ENCODE data around the gene MACROD2.

MACROD2 gene

DNA sequence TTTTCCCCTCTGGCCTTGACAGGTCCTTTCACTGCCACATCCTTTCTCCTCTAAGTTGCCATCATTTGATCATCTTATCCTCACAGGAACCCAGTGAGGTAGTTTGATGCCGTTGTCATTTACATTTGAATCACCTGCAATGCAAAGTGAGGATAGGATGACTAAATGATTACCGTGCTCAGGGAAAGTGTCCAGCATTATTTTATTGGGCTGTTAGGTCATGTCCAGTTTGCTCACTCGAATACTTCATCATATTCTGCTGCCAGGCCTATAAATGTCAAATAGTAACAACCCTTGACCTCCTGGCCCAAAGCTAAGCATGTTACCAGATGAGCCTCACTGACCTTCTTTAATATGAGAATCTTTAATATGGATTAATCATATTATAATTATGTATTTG lies 1410.8 kb downstream of the MACROD2 start:
- no peak for DNase-seq (ENCODE audit: low read depth, low spot score)

DNA sequence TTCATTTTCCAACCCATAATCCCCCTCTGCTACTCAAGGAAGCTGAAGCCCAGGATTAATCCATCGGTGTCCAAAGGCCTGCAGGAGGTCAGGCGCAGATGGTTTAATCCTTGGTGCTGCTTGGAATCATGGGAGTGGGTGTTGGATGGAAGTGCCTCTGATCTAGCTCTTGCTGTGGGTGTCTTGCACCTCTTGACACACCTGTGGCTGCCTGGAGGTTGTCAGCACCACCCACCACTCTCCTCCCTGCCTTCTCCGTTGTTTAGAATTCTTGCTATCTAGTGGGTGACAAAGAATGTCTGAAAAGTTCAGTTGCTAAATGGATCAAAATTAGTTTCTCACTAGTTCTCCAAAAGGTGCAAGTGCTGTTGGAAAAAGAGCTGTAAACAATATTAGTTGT lies 1416.5 kb downstream of the MACROD2 start:
- DNase-seq (ENCODE audit: low read depth, low spot score): no peak

DNA sequence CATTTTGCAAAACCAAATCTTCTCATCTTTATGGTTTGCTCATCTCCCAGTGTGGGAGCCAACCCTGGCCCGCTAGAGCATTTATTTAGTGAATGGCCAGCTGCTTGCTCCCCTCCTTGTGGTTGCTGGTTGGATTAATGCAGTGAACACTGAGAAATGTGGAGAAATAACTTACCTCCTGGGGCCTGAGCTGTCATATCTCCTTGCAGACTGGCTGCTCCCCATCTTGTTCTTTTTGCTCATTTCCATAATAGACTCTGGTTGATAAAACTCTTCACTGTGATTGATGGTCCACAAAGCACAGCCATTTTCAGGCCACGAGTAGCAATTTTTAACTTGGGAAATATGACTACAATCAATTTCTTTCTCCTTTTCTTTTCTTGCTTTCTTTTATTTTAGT lies 1420.6 kb downstream of the MACROD2 start:
- no peak for DNase-seq (ENCODE audit: low read depth, low spot score)

DNA sequence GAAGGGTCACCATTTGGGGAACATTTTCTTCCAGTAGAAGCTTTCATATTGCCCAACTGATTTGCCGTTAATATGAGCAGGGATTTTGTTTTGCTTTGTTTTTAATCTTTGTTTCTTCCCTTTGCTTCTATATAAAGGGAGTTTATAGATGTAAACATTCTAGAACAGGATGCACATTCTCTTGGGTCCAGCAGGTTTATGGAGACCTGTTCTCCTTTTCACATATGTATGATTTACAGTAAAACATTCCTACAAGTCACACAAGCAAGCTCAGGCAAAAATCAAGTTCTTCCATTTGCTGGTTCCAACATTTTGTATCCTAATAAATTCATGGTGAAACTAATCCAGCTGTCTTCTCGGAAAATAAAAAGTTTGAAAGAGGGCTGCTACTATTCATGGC lies 1424.5 kb downstream of the MACROD2 start:
- DNase-seq (ENCODE audit: low read depth, low spot score): no peak

DNA sequence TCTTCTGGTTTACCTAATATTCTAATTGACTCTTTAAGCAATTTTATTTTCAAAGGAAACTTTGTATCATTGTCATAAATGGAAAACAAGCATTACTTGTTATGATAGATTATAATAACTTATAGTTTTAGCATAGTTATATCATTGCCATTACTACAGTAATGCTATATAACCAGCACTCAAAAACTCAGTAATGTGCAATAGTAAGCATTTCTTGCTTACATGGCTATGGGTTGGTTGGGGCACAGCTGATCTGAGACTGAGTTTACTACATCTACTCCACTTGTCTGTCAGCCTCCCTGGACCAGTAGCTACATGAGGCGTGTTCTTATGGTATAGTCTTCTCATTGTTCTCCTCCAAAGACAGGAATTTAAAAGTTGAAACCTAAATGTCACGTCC lies 1427.7 kb downstream of the MACROD2 start:
- DNase-seq (ENCODE audit: low read depth, low spot score): no peak

DNA sequence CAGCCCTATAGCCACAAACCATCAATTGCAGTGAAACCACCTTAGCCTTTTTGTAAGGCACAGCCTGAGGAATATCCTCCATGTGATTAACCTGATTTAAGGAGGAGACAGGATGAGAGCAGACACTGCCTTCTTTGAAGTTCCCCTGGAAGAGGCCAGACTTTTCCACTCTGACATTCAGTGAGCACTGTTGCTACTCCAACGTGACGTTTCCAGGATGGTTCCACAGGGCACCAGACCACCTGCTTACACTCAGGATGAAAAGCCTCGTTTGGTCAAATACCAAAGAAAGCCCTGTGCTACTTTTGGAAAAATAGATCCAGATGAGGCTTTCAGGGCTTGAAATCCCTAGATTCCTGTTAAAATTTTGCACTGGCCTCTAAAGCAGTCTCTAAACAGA lies 1444.2 kb downstream of the MACROD2 start:
- DNase-seq (ENCODE audit: low read depth, low spot score): no peak

DNA sequence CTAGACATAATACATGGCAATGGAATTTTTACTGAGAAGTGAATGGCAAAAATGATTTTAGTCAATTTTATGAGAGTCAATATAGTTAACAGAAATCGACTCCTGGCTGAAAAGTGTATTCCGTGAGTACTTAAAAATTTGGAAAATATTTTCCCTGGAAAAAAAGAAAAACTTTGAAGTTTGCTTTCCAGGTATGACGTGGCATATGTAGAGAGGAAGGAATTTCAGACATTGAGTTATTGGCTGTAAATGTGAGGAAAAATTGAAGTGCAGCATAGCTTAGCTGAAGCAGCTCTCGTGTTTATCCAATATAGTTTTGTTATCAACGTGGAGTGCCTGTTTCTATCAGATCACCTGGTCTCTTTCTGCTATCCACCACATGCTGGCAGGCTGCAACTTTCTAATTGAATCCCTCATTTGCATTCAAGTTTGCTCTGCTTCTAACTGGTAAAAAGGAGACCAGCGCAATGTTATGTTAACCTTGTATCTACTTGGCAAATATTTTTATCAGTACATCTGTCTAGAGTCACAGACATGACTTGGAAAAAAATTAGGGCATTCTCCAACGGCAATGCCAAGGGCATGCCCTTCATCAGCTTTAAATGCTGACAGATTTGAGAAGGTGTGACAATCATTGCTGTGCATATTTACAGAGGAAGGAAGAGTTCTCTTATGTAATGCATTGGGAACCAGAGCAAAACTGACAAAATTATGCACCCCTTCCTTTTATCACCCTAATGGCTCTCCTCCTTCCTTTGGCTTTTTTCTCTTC lies 1444.9 kb downstream of the MACROD2 start:
- DNase-seq (ENCODE audit: low read depth, low spot score): no peak

DNA sequence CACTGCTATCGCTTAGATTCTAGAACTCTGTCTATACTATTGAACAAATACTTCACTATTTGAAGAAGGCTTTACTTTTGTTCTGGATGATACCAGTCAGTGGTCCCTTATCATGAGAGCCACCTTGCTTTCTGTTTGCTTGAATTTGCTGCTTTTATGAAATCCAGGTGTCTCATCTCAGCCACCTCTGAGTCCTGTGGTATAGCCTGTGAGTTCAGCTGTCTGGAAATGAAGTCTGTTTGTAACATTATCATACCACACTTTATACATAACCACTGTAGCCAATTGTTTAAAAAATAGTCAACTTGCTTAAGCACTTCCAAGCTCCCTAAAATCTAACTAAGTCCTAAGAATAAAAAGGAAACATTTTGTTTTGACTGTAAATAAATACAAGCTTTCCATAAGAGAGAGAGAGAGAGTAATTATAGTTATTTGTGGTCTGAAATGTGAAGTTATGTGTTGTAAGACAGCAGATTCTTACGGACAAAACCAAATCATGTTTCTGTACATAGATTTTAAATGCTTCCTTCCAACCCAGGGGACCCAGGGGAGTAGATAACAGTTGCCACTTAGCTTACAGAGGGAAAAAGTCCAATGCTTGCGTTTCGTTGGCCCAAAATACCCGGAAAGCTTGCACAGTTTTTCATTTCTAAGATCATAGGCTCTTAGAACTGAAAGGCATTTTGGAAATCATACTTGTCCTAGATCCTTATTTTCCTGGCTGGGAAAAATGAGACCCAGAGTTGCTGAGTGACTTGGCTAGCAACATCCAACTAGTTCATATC lies 1449.9 kb downstream of the MACROD2 start:
- no peak for DNase-seq (ENCODE audit: low read depth, low spot score)

DNA sequence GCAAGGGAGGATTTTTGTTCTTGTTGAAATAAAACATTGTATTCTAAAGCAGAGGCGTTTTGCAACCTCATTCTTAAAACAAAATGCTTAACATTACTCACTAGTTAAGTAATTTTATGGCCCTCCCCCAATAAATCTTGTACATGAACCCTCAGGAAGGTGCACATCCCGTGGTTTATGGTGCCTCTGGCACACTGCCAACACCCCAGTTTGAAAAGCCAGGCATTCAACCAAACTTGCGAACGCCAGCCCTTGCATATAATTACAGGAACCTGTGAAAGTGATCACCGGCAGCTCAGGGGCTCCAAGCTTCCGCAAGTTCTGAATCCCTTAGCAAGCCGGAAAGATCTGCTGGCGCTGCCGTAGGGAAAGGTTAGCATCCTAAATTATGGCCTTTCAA lies 1451.1 kb downstream of the MACROD2 start:
- no peak for DNase-seq (ENCODE audit: low read depth, low spot score)

DNA sequence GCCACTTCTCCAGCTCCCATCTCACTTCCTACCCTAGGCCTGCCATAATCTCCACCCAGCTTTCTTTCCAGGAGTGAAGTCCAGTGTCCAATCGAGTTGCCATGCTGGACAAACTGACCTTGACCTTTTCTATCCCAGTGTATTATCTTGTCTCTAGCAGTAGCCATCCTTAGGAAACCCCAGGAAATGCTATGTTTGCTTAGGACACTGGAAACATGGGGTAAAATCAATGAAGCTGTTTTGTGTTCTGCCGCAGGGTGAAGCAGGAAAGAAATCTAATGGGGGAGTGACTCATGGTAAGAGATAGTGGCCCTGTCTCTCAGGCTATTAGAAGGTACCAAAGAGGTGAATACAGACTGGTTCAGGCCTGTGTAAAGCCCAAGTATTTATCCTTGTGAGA lies 1452.2 kb downstream of the MACROD2 start:
- no peak for DNase-seq (ENCODE audit: low read depth, low spot score)

DNA sequence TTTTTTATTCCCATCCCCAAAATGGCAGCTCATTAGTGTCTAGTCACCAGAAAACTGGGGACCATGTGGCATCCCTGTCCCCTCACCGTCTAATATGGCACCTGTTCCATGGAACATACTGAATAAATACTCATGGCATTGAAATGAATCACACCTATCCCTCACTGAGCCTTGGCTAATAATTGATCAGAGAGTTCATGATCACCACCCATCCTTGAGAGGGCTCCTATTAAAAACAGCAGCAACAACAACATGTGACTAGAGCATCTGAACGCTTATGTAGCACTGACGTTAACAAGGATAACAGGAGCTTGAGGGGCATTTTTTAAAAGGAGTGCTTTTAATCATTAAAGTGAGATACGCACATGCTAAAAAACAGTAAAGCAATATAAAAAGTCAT lies 1453.7 kb downstream of the MACROD2 start:
- no peak for DNase-seq (ENCODE audit: low read depth, low spot score)

DNA sequence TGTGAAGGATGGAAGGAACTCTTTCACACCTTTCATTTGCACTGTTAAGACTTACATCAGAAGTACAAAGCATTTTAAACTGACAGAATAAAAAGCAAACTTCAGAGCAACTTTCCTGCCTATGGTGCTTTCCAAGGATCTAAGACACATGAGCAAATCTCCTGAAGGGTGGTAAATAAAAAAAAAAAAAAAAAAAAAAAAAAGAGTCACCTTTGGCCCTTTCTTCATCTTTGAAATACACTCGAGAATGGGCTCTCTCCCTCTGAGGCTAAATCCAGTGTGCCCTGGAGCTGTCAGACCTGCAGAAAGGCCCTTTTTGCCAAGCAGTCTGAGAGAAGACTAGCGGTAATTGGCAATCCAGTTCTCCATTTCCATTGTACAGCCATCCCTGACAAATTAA lies 1455.9 kb downstream of the MACROD2 start:
- DNase-seq (ENCODE audit: low read depth, low spot score): no peak

DNA sequence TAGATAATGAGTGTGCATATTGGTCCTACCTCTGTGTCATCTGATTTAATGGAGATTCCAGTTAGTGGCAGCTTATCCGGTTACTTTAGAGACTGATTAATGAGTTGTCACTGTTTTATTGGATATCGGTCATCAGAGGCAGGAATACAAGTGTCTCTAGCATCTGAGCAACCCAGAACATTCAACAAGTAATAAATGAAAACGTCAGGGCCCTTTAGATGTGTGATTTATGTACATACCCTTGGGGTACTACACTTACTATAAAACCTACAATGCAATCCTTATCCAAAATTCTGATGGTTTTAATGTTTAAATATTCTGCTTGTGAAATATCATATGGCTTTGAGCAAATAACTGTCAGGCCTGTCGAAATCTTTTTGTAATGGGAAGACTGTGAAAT lies 1460.0 kb downstream of the MACROD2 start:
- DNase-seq (ENCODE audit: low read depth, low spot score): no peak

DNA sequence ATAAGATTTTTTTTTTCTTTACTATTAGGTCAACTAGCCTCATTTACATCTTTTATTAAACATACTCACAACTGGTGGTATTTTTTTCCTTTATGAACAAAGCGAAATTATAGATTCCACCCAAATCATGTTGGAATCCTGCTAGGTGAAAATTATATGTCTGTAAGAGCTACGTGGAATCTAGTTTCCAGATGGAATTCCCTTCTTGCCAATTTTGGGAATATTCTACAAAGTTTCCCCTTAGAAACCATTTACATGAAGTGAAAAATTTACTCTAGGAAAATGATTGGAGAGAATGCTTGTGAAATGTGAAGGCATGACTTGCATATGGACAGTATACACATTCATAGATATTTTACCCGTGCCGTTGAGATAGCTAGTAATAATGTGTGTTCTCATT lies 1466.6 kb downstream of the MACROD2 start:
- no peak for DNase-seq (ENCODE audit: low read depth, low spot score)

DNA sequence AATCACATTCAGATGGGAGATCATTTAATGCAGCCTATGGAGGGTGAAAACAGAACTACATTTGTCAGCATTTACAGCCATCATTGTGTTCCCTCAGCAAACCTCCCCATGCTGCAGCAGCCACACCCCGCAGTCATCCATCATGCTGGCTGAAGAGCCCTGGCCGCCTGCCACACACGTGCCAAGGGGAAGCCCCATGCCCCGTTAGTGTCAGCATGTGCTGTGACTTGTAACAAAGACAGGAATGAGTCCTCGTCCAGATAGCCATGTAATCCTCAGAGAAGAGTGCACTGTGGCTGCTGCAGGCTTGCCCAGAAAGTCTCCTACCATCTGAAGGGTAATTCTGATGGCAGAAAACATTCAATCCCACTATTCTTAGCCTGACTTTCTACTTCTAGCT lies 1480.2 kb downstream of the MACROD2 start:
- DNase-seq (ENCODE audit: low read depth, low spot score): no peak

DNA sequence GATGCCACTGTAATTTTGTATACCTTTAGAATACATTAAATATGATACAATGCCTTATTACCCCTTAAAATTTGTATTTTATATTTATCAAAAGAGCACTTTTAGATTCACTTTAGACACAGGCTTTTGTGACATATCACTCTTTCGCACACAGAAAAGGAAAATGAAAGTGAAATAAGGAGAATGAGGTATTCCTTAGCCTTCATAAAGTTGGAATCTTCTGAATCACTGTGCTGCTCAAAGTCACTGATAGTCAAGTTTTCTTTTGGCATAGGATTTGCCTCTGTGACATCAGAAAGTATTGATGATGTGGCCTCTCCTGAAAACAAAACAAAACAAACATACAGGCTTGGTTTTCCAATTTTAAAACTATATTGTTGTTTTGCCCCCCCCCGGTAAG lies 1480.9 kb downstream of the MACROD2 start:
- no peak for DNase-seq (ENCODE audit: low read depth, low spot score)

DNA sequence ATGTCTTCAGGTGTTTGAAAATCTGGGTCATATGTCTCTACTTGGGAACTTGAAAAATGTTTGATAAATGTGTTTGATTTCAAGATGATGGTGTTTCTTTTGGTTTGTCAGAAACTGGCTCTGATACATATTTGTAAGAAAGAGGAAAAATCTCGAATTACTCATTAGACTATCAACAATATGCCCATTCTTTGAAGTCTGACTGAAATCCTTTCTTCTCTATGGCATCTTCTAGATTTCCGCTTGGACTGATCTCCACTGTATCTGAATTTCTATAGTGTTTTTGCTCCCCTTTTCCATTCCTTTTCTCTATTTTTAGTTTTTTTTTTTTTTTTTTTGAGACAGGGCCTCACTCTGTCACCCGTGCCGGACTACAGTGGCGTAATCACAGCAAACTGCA lies 1481.5 kb downstream of the MACROD2 start:
- DNase-seq (ENCODE audit: low read depth, low spot score): no peak

DNA sequence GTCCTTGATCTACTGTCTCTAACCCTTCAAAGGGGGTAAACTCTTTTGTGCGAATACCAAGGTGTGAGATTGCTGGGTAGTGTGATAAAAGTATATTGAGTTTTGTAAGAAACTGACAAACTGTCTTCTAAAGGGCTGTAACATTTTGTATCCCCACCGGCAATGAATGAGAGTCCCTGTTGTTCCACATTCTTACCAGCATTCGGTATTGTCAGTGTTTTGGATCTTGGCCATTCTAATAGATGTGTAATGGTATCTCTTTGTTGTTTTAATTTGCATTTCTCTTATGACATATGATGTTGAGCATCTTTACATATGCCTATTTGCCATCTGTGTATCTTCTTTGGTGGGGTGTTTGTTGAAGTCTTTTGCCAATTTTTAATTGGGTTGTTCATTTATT lies 1487.2 kb downstream of the MACROD2 start:
- DNase-seq (ENCODE audit: low read depth, low spot score): no peak

DNA sequence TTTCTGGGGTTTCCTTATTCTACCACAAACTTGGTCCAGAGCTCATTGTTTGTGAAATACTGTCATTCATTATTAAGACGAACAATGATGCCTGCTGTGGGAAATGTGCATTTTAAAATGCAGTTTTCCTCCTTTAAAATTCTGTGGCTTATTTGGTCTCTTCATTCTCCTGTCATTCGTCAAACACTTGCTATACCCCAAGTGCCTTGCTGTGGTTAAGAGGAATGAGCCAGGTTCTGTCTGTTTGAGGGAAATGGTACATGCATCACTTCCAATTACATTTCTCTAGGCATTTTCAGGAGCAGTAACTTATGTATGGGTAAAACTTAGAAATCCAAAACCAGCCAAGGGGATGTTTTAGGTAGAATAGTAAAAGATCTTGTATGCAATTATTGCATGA lies 1490.2 kb downstream of the MACROD2 start:
- DNase-seq (ENCODE audit: low read depth, low spot score): no peak

DNA sequence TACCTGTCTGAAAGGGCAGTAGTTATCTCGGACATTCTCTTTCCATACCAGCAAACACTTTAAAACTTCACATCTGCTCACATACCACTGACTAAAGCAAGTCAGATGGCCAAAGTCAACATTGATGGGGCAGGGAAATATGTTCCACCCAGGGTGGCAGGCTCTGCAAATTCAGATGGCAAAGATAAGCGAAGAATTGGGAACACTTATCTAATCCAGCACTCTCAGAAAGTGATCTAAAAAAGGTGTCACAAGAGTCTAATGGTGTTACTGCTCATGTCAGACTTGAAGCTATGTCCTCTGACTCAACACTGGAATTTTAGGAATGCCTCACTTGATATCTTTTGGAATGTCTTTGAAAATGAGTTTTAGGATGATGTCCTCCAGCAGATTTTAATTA lies 1491.7 kb downstream of the MACROD2 start:
- no peak for DNase-seq (ENCODE audit: low read depth, low spot score)

DNA sequence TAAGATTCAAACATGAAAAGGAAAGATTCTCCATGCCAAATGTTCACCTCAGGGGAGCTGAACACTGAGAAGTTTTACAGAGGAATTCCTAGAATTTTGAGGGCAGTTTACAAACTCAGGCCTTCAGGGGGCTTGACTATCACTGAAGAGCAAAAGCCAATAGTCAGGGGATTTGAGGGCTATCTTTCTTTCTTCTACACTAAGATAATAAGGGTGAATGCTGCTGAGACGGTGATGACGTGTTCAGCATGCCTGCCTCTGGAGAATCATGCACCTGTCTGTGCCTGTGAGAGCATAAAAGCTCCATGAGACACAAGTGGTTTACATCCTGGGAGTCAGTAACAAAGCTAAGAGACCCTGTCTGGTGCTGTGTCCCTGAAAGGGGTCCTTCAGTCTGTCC lies 1492.4 kb downstream of the MACROD2 start:
- DNase-seq (ENCODE audit: low read depth, low spot score): no peak

DNA sequence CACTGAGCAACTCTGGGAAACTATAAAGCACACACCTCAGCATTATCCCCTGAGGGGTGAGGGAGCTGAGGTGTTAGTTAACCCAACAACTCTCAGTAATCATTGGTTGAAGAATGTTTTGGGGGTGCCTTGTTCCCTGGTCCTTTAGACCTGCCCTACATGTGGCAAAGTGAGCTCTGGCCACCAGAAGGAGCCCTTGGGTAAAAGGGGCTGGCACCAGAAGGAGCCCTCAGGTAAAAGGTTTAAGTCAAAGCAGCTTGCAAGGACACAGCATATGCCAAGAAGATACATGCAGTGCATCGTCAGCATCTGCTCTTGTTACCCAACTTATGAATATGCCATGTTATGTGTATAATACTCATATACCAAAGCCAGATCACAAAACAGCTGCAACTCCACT lies 1496.3 kb downstream of the MACROD2 start:
- DNase-seq (ENCODE audit: low read depth, low spot score): peak; percentile 3

DNA sequence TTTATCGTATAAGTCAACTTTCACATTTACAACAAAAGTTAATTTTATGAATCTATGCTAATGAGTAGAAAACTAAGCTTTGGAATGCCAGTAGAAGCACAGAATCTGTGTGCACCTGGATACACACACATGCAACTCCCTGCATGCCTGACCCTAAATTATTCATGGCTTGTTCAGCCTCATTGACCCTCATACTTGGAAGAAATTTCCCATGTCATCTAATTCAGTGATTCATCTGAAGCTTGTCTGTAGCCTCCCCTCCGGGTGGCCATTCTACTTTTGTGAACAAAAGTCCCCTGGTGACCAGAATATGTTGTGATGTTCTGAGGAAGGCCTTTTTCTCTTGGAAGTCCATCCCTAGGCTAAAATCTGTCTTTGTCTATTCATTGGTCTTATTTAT lies 1499.5 kb downstream of the MACROD2 start:
- DNase-seq (ENCODE audit: low read depth, low spot score): no peak
